ENCODE data around the gene PTPRC.

Gene PTPRC

GRCh38 chr1:198708761-198709525, 70.1 kb downstream of the PTPRC start:
- no peak for DNase-seq

DNA sequence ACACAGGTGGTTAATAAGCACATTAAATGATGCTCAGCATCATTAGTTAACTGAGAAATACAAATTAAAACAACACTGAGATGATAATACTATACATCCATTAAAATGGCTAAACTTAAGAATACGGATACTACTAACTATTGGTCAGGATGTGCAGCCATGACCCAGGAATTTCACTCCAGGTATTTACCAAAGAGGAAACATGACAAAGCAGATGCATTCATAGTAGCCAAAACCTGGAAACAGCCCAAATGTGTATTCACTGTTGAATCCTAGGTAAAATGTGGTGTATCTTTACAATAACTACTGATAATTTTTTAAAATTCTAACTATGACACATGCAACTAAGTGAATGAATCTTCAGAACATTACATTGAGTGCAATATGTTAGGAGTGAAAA, 73.0 kb downstream of the PTPRC start:
- no peak for DNase-seq

DNA sequence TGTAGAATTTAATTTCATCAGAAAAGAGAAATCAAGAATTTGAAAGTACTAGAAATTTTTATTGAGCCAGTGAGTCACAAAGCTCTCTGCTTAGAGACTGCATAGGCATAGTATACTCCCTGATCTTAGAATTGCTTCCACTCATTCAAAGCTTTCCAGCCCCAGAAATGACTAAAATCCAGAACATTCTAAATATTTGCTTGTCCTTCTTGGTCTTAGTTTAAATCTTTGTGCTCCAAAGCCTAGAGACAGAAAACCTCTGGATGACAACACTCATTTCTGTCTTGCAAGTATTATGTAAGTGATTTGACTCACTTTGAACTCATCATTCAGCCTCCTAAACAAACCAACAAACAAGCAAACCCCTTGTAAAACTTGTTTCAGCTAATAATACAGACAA, 74.2 kb downstream of the PTPRC start:
- DNase-seq: no peak

DNA sequence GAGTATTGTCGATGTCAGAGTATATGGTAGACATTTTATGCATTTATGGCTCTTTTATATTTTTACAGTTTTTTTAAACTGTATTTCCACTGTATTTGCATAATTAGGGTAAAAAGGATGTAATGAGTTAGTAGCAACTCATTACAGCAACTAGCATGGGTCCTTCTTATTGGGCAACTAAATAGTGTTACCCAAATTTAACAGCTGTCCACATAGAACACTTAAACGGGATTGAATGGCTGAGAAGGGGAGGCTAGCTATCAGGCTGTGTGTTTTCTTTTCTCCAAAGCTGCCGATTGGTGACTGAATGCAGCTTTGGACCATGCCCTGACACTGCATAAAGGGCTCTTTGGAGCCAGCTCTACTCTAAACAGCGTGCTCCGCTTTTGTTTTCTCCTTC, 75.4 kb downstream of the PTPRC start:
- DNase-seq: no peak

DNA sequence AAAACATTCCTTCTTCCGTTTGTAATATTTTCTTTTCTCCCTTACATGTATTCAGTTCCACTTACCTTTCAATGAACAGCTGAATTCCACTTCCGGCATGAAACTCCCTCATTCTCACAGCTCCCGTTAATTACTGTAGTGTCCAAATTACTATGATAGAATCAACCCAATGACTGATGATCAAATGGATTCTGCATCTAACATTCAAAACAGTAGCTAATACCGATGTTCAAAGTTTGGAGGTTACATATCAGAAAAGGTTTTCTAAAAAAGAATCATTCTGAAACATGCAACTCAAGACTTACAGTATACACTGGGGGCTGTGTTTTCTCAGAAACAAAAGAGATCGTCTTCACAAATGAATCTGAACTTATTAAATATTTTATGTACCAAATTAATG, 77.2 kb downstream of the PTPRC start:
- no peak for DNase-seq

DNA sequence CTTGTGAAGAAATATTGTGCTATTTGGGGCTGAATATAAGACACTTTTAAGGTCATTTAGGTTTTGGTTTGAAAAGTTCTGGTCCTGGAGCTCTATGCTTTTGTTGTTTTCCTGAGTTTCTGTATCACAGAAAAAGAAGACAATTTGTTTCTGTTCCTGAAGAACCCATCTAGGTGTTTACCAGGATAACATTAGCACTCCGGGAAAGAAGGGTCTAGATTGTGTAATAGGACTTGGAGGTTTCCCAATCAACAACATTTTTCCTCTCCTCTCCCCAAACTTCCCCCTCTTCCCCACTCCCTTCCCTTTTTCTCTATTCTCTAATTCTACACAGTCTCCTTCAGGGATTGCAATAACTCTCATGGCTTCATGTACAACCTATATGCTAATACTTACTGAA, 78.7 kb downstream of the PTPRC start:
- no peak for DNase-seq

DNA sequence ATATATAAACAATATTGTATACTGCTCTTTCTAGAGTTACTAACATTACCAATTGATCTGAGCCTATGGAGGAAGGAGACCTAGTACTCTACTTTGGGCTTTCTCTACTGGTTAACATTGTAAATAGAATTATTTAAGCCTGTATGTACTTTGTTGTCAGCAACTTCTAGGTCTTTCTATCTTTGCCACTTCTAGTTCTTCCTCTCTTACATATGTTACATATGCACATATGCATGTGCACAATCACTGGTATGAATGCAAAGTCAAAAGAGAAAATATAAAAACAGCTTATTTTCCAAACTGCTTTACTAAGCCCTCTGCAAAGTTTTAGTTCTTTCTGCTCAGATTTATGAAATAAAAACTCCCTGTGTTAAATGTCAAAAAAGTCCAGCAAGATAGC, 84.3 kb downstream of the PTPRC start:
- DNase-seq: no peak

DNA sequence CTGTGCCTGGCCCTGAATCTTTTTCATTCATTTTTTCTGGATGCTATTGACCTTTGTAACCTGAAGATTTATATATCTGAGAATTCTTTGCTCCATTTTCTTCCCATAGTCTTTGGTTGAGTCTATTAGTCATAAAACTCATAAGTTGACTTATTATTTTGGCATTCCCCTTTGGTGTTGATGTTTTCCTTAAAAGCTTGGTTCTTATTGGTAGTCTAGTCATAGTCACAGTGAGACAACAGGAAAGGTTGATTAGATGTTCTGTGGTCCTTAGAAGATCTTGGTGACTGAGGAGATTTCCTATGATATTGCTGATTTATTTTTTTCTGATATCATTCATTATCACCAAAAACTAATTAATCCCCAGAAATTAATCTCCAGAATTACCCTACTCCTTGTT, 86.2 kb downstream of the PTPRC start:
- no peak for DNase-seq

- no peak for DNase-seq
These were observed 87.6 kb downstream of the PTPRC start for GRCh38 chr1:198726455-198726854.

GRCh38 chr1:198729195-198729863, 90.5 kb downstream of the PTPRC start:
- no peak for DNase-seq

DNA sequence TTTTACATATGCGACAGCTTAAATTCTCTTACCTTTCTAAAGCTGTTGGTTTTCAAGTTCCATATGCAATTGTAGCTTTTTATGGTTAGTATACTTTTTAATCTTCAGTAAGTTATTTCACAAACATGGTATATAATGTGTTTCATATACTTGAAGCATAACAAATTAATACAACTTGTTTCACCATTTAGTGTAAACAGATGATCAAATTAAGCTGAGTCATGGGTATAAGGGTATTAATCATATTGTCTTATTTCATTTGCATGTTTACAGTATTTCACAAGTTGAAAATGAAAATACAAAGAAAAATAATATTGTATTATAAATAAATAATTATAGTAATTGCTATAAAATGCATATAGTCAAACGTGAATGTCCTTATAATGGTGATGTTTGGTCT, 92.1 kb downstream of the PTPRC start:
- DNase-seq: no peak

DNA sequence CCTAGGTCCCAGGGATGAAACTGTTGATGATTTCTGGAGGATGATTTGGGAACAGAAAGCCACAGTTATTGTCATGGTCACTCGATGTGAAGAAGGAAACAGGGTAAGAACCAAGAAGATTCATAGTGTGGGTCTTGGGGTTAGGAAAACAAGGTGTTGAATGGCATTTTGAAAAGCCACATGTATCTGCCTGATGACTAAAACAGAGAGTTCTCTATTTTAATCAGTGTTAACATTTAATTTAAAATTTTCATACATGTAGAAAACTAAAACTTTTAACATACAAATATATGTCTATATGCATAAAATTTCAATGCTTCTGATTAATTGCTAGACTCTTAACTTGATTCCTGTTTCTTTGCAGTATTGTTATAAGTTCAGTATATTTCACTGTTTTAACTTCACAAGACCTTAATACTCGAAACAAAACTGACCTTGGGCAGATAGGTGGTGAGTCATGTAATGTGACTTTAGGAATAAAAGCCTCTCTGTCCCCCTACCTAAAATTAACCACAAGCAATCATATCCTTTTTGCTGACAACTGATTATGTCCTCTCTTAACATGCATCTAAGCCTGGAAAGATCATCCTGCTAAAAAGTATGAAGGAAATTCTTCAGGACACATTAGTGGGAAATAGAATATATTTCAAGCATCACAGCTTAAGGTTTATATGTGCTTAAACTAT, 95.6 kb downstream of the PTPRC start:
- no peak for DNase-seq

- no peak for DNase-seq
These were observed 102.9 kb downstream of the PTPRC start for GRCh38 chr1:198741744-198742143.

DNA sequence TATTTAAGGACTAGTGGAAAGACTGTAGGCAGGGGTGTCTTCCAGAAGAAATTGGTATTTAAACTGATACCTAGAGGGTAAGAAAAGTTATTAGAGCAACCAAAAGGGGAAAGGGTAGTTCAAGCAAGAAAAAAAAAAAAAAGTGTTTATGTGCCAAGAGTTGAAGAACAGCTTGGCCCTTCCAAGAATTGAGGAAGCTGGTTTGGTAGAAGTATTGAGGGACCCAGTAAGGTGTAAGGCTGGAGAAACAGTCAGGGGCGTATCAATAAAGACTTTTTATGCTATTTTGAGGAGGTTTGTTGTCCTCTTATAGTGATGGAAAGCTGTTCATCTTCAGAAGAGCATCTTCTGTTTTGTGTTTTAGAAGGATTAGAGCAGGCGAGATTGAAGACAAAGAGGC, 108.3 kb downstream of the PTPRC start:
- no peak for DNase-seq

- no peak for DNase-seq
These were observed 110.4 kb downstream of the PTPRC start for GRCh38 chr1:198749279-198749678.

GRCh38 chr1:198750081-198750480, 111.2 kb downstream of the PTPRC start:
- DNase-seq: no peak

DNA sequence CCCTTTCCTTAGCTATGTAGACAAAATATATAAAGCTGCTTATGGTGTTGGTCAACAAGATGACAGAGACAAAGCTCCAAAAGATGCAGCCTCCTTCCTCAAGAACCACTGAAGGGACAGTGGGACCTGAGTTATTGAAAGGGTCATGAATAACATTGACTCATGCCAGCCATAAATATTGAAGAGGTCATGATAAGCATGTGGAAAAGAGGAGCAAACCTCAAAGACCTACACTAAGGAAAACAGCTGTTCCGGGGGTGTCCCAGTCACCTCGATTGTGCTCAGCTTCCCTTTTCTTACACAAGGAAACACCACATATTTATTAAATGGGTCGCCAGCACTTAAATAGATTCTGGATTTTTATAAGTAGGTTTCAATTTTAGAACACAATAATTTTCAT, 112.9 kb downstream of the PTPRC start:
- DNase-seq: no peak

GRCh38 chr1:198754670-198755069, 115.8 kb downstream of the PTPRC start:
- DNase-seq: no peak

DNA sequence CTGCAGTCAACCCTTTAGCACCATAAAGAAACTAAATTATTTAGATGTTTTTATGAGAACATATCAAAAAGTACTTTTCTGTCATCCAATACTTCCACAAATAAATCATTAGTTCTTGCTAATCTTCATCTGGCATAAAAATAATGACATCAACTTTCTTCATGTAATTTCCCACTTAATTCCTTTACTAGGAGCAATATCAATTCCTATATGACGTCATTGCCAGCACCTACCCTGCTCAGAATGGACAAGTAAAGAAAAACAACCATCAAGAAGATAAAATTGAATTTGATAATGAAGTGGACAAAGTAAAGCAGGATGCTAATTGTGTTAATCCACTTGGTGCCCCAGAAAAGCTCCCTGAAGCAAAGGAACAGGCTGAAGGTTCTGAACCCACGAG, 116.9 kb downstream of the PTPRC start:
- DNase-seq: no peak

GRCh38 chr1:198756470-198756869, 117.6 kb downstream of the PTPRC start:
- no peak for DNase-seq

DNA sequence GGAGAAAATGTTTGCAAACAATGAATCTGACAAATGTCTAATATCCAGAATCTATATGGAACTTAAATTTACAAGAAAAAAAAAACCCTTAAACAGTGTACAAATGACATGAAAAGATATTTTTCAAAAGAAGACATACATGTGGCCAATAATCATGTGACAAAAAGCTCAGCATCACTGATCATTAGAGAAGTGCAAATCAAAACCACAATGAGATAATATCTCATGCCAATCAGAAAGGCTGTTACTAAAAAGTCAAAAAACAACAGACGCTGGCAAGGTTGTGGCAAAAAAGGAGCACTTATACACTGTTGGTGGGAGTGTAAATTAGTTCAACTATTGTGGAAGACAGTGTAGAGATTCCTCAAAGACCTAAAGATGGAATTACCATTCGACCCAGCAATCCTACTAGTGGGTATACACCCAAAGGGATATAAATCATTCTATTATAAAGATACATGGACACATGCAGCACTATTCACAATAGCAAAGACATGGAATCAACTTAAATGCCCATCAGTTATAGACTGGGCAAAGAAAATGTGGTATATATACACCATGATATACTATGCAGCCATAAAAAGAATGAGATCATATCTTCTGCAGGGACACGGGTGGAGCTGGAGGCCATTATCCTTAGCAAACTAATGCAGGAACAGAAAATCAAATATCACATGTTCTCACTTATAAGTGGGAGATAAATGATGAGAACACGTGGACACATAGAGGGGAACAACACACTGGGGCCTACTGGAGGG, 123.2 kb downstream of the PTPRC start:
- no peak for DNase-seq

DNA sequence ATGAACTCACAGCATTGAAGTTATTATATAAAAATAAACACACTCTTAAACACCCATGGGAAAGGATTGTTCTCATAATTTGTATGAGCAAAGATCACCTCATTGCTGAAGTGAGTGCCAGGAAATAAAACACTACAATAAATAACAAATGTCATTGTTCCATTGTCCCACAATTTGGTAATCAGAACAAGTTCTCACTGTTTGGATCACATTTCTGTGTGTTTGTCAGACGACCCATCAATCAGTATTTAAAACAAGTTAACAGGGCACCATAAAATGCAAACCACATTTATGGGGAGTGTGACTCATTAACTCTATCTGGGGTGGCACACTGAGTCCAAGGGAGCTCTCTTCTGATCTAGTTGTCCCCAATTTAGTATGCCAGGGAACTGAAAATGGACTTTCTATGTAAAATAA, 124.5 kb downstream of the PTPRC start:
- no peak for DNase-seq

GRCh38 chr1:198764748-198765147, 125.9 kb downstream of the PTPRC start:
- no peak for DNase-seq

Data from activated CD8-positive, alpha-beta memory T cell treated with anti-CD3 and anti-CD28 coated beads, Interleukin-2, amount 50 U/mL, for 4 hours (primary cell).